DOHH2 (cell line): ENCODE data around the gene RASSF10.

Experiments used
- H3F3A ChIP-seq: fragments of 200-600 bp; sonication (generic), shearing (Covaris generic); 2 replicates; pipeline ENCODE4 v1.6.0; 2016; ENCODE audit warnings: antibody characterized with exemption, mild to moderate bottlenecking; ENCODE audit not compliant: control insufficient read depth, insufficient read depth
- H3K27ac ChIP-seq: fragments of 200-600 bp; sonication (generic); 2 replicates; pipeline ENCODE4 v1.5.1; 2014; ENCODE audit warnings: low read depth, mild to moderate bottlenecking, low read length, moderate library complexity
- H3K27me3 ChIP-seq: fragments of 200-600 bp; sonication (generic); 2 replicates; pipeline ENCODE4 v1.6.1; 2014; ENCODE audit warnings: mild to moderate bottlenecking, low read length, mixed read lengths; ENCODE audit not compliant: control insufficient read depth
- H3K36me3 ChIP-seq: fragments of 200-600 bp; sonication (generic); 2 replicates; pipeline ENCODE4 v1.6.1; 2014; ENCODE audit warnings: mild to moderate bottlenecking, low read length, moderate library complexity, mixed read lengths; ENCODE audit not compliant: control insufficient read depth
- H3K4me1 ChIP-seq: fragments of 200-600 bp; sonication (generic); 2 replicates; pipeline ENCODE4 v1.6.1; 2014; ENCODE audit warnings: mild to moderate bottlenecking, low read length, mixed read lengths; ENCODE audit not compliant: control insufficient read depth
- H3K4me2 ChIP-seq: fragments of 200-600 bp; sonication (generic); 2 replicates; pipeline ENCODE4 v1.6.0; 2014; ENCODE audit warnings: mild to moderate bottlenecking, low read length, moderate library complexity
- H3K4me3 ChIP-seq: fragments of 200-600 bp; sonication (generic); 2 replicates; pipeline ENCODE4 v1.5.1; 2014; ENCODE audit warnings: mild to moderate bottlenecking, low read length, mixed read lengths
- H3K79me2 ChIP-seq: fragments of 200-600 bp; sonication (generic); 2 replicates; pipeline ENCODE4 v1.6.1; 2014; ENCODE audit warnings: mild to moderate bottlenecking, low read length, mixed read lengths; ENCODE audit not compliant: control insufficient read depth
- H3K9me2 ChIP-seq: fragments of 200-600 bp; sonication (generic); replicated peaks from 2 replicates; pipeline ENCODE4 v1.6.1; 2014; ENCODE audit warnings: mild to moderate bottlenecking, low read length, mixed read lengths; ENCODE audit not compliant: control insufficient read depth
- H3K9me3 ChIP-seq: fragments of 200-600 bp; sonication (generic); 2 replicates; pipeline ENCODE4 v1.6.1; 2014; ENCODE audit warnings: antibody characterized with exemption, low read length, mixed read lengths; ENCODE audit not compliant: control insufficient read depth, insufficient read depth
- H4K20me1 ChIP-seq: fragments of 200-600 bp; sonication (generic); 2 replicates; pipeline ENCODE4 v1.6.0; 2014; ENCODE audit warnings: low read depth, mild to moderate bottlenecking, antibody characterized with exemption, low read length, moderate library complexity; ENCODE audit not compliant: control insufficient read depth, insufficient read depth
- EZH2phosphoT487 ChIP-seq: fragments of 200-600 bp; sonication (generic); IDR thresholded peaks from 2 replicates; pipeline ENCODE4 v1.6.1; 2017; ENCODE audit warnings: borderline replicate concordance, mild to moderate bottlenecking, antibody characterized with exemption, low read length, moderate library complexity, mixed read lengths
- TF ChIP-seq, protein P1 (sequence below): fragments of 200-600 bp; sonication (generic); IDR thresholded peaks from one replicate; pipeline ENCODE4 v1.5.1; 2014; ENCODE audit warnings: antibody characterized with exemption, mild to moderate bottlenecking, low read depth, low read length; ENCODE audit not compliant: poor library complexity, severe bottlenecking

Gene RASSF10

DNA sequence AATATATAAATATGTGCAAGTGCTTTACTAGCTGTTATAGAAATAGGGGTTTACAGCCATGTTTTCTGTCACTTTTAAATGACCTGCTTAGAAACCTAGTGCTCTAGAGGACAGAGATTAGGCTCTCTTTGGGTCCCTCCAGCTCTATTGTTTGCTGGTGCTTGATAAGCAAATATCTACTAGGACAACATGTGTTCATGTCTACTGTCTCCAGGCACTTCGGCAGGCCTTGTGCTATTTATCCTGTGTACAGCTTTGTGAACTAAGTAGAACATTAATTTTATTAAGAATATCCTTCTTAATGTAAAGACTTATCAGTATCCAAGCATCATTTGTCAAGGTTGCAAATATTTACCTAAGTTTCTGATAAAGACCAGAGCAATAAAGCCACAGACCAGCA lies 11.9 kb upstream of the RASSF10 start:
- no peak overlapping the region for H3K4me3 ChIP-seq
- no peaks in the 10 kb centered on the region for H3K36me3 ChIP-seq
- no peaks in the 10 kb centered on the region for H4K20me1 ChIP-seq
- no peaks in the 10 kb centered on the region for H3K9me3 ChIP-seq
- no peaks in the 10 kb centered on the region; the same call in 1 of the 2 replicates for H3K9me2 ChIP-seq
- no peaks in the 10 kb centered on the region for H3K4me1 ChIP-seq
- H3K4me2 ChIP-seq: no peak overlapping the region
- H3K79me2 ChIP-seq: no peaks in the 10 kb centered on the region
- TF ChIP-seq, protein P1, sequence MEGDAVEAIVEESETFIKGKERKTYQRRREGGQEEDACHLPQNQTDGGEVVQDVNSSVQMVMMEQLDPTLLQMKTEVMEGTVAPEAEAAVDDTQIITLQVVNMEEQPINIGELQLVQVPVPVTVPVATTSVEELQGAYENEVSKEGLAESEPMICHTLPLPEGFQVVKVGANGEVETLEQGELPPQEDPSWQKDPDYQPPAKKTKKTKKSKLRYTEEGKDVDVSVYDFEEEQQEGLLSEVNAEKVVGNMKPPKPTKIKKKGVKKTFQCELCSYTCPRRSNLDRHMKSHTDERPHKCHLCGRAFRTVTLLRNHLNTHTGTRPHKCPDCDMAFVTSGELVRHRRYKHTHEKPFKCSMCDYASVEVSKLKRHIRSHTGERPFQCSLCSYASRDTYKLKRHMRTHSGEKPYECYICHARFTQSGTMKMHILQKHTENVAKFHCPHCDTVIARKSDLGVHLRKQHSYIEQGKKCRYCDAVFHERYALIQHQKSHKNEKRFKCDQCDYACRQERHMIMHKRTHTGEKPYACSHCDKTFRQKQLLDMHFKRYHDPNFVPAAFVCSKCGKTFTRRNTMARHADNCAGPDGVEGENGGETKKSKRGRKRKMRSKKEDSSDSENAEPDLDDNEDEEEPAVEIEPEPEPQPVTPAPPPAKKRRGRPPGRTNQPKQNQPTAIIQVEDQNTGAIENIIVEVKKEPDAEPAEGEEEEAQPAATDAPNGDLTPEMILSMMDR: no peak
- TF ChIP-seq EZH2phosphoT487: no peak
- no peaks in the 10 kb centered on the region for H3K27me3 ChIP-seq
- no peaks in the 10 kb centered on the region for H3F3A ChIP-seq
- no peak overlapping the region for H3K27ac ChIP-seq

GRCh38 chr11:12998336-12998735 lies 10.8 kb upstream of the RASSF10 start:
- H3K27me3 ChIP-seq: no peaks in the 10 kb centered on the region
- no peaks in the 10 kb centered on the region for H3F3A ChIP-seq
- H3K36me3 ChIP-seq: no peaks in the 10 kb centered on the region
- no peaks in the 10 kb centered on the region for H3K9me3 ChIP-seq
- no peaks in the 10 kb centered on the region for H3K4me1 ChIP-seq
- no peaks in the 10 kb centered on the region for H3K9me2 ChIP-seq
- H3K27ac ChIP-seq: no peak overlapping the region
- no peak for TF ChIP-seq EZH2phosphoT487
- TF ChIP-seq, protein P1: no peak
- no peak overlapping the region for H3K4me2 ChIP-seq
- no peaks in the 10 kb centered on the region for H4K20me1 ChIP-seq
- H3K79me2 ChIP-seq: no peaks in the 10 kb centered on the region
- no peak overlapping the region for H3K4me3 ChIP-seq

- H3K4me3 ChIP-seq: no peak overlapping the region
- no peaks in the 10 kb centered on the region for H4K20me1 ChIP-seq
- H3K4me1 ChIP-seq: no peaks in the 10 kb centered on the region
- no peaks in the 10 kb centered on the region for H3F3A ChIP-seq
- TF ChIP-seq EZH2phosphoT487: no peak
- TF ChIP-seq, protein P1: no peak
- H3K27ac ChIP-seq: no peak overlapping the region
- no peaks in the 10 kb centered on the region for H3K36me3 ChIP-seq
- H3K4me2 ChIP-seq: no peak overlapping the region
- H3K79me2 ChIP-seq: no peaks in the 10 kb centered on the region
- H3K9me2 ChIP-seq: no peaks in the 10 kb centered on the region
- no peaks in the 10 kb centered on the region for H3K9me3 ChIP-seq
- H3K27me3 ChIP-seq: no peaks in the 10 kb centered on the region
These were observed 9.5 kb upstream of the RASSF10 start for GRCh38 chr11:12999597-12999996.

DNA sequence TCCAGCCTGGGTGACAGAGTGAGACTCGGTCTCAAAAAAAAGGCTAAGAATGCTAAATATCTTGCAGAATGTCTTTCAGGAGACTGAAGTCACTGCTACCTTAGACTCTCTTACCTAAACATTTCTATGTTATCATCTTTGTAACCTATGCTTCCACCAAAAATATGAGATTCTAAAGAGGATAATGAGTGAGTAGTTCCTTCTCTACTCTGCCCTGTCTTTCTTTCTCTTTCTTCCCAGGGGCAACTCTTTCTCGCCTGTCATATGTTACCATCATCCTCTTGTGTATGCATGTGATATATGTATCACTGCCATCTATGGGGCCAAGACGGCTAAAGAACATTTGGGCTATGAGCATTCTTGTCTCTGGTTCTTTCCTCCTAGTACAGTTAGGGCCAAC lies 9.0 kb upstream of the RASSF10 start:
- Histone ChIP-seq H3K36me3 (no peaks in the 10 kb centered on the region), H3K4me2 (no peak overlapping the region), H3K9me2 (no peaks in the 10 kb centered on the region), H3K27me3 (no peaks in the 10 kb centered on the region), H3K79me2 (no peaks in the 10 kb centered on the region), H3K4me1 (no peaks in the 10 kb centered on the region), H3F3A (no peaks in the 10 kb centered on the region), H3K4me3 (no peak overlapping the region), H4K20me1 (no peaks in the 10 kb centered on the region), H3K27ac (no peak overlapping the region), H3K9me3 (no peaks in the 10 kb centered on the region)
- TF ChIP-seq, protein P1: no peak
- no peak for TF ChIP-seq EZH2phosphoT487
